ENCODE measurements around the gene SMARCA4.
"Not testable (repeated sequence)": the region's sequence is repeated elsewhere in the genome, so short reads cannot be mapped to it uniquely, and the experiment has no call there.

The SMARCA4 gene

GRCh38 chr19:11063434-11063833, 102.6 kb downstream of the SMARCA4 start:
- DNase-seq (ENCODE audit: low read depth in 2 of 2, low spot score in 1 of 2) = no peak

GRCh38 chr19:11064831-11065303, 104.0 kb downstream of the SMARCA4 start:
- no peak for DNase-seq (ENCODE audit: low read depth in 2 of 2, low spot score in 1 of 2)

GRCh38 chr19:11066326-11066725, 105.5 kb downstream of the SMARCA4 start:
- DNase-seq (ENCODE audit: low read depth in 2 of 2, low spot score in 1 of 2) = no peak

DNA sequence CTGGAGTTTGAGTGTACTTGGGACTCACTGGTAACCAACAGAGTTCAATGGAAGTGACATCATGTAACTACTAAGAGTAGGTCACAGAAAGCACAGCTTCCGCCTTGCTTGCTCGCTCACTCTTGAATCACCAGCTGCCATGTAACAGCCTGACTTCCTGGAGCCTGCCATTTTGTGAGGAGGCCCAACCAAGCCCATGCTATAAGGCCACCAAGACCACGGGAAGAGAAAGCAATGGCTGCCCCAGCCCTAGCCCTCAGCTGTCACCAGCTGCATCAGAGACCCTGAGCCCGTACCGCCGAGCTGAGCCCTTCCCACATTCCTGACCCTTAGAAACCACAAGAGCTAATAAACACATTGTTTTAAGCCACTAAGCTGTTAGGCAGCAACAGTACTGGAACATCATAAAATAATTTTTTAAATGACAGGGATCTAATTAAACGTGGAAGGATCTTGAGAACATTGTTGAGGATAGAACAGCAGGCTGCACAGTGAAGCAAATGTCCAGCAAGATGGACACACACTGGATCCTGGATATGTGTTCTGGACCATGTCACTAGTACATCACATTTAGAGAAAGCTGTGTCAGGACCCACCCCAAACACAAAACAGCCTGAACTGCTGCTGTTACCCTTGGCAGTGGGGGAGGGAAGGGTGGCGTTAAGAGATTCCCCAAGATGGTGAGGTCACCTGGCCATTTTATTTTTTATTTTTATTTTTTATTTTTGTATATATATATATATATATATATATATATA, 106.7 kb downstream of the SMARCA4 start:
- DNase-seq (ENCODE audit: low read depth in 2 of 2, low spot score in 1 of 2) = no peak

- DNase-seq (ENCODE audit: low read depth in 2 of 2, low spot score in 1 of 2) = no peak
Measured at GRCh38 chr19:11069561-11069960, 108.7 kb downstream of the SMARCA4 start.

GRCh38 chr19:11070123-11070522, 109.3 kb downstream of the SMARCA4 start:
- DNase-seq (ENCODE audit: low read depth in 2 of 2, low spot score in 1 of 2) = no peak

DNA sequence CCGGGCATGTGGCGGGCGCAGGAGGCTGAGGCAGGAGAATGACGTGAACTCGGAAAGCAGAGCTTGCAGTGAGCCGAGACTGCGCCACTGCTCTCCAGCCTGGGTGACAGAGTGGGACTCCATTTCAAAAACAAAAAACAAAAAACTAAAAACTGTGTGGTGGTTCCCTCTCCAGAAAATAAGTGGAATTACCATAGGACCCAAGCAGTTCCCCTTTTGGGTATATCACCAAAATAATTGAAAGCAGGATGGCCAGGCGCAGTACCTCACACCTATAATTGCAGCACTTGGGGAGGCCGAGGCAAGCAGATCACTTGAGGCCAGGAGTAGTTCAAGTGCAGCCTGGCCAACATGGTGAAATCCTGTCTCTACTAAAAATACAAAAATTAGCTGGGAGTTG, 112.7 kb downstream of the SMARCA4 start:
- DNase-seq (ENCODE audit: low read depth in 2 of 2, low spot score in 1 of 2) = no peak

- not testable (repeated sequence) for DNase-seq (ENCODE audit: low read depth in 2 of 2, low spot score in 1 of 2)
Measured at GRCh38 chr19:11076792-11077191, 116.0 kb downstream of the SMARCA4 start.

DNA sequence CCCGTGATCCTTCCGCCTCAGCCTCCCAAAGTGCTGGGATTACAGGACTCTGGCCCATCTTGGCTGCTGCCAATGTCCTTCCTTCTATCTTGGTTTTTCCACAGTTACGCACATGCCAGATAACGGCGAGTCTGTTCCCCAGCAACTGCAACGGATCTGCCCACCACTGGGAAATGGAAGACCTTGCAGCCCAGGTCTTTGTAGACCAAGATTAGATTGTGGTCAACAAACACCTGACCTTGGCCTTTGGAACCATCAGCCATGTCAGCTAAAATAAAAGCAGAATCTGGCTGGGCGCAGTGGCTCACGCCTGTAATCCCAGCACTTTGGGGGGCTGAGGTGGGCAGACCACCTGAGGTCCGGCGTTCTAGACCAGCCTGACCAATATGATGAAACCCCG, 118.1 kb downstream of the SMARCA4 start:
- no peak for DNase-seq (ENCODE audit: low read depth in 2 of 2, low spot score in 1 of 2)

DNA sequence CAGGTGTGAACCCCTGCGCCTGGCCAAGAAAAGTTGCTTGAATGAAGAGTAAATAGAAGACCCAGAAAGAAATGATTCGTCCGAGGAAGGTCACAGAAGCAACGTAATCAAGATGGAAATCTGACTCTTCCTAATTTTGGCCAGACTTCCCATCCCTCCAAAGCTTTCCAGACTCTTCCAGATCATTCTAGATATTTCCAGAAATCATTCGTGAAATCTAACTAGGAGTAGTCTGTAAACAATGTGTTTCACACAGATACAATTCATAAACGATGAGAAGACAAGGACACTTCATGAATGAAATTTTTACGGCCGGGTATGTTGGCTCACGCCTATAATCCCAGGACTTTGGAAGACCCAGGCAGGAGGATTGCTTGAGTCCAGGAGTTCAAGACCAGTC, 119.2 kb downstream of the SMARCA4 start:
- DNase-seq (ENCODE audit: low read depth in 2 of 2, low spot score in 1 of 2) = no peak

DNA sequence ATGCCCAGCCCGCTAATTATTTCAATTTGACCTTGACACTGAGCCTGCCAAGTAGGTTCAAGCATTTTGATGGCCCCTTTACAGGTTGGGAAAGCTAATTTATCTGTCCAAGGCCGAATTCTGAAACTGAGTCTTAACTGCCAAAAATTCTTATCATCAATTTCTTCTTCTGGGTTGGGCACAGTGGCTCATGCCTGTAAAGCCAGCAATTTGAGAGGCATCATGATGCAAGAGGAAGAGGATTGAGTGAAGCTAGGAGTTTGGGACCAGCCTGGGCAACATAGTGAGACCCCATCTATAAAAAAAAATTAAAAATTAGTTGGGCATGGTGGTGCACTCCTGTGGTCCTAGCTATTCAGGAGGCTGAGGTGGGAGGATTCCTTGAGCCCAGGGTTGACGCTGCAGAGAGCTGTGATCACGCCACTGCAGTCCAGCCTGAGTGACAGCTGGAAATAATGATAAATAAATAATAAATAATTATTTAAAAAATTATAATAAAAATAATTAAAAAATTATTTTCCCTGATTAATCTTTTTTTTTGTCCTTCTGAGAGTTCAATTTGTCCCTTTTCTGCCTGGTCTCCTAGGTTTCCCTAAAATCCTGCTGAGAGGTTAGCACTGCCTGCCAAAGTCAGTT, 127.2 kb downstream of the SMARCA4 start:
- no peak for DNase-seq (ENCODE audit: low read depth in 2 of 2, low spot score in 1 of 2)

- DNase-seq (ENCODE audit: low read depth in 2 of 2, low spot score in 1 of 2) = no peak
Measured at GRCh38 chr19:11088506-11089253, 127.8 kb downstream of the SMARCA4 start.

DNA sequence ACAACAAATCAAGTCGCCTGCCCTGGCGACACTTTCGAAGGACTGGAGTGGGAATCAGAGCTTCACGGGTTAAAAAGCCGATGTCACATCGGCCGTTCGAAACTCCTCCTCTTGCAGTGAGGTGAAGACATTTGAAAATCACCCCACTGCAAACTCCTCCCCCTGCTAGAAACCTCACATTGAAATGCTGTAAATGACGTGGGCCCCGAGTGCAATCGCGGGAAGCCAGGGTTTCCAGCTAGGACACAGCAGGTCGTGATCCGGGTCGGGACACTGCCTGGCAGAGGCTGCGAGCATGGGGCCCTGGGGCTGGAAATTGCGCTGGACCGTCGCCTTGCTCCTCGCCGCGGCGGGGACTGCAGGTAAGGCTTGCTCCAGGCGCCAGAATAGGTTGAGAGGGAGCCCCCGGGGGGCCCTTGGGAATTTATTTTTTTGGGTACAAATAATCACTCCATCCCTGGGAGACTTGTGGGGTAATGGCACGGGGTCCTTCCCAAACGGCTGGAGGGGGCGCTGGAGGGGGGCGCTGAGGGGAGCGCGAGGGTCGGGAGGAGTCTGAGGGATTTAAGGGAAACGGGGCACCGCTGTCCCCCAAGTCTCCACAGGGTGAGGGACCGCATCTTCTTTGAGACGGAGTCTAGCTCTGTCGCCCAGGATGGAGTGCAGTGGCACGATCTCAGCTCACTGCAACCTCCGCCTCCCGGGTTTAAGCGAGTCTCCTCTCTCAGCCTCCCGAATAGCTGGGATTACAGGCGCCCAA, 128.6 kb downstream of the SMARCA4 start, which contains the start of gene LDLR:
Gene LDLR (plus strand): TSS at position 210 of the 760 bp plus-strand sequence. CDS start 86 bp downstream, at position 296.
- peak in 1 of 2 donors; percentile 40 for DNase-seq (ENCODE audit: low read depth in 2 of 2, low spot score in 1 of 2)

- DNase-seq (ENCODE audit: low read depth in 2 of 2, low spot score in 1 of 2) = not testable (repeated sequence)
Measured at GRCh38 chr19:11090014-11090263, 129.1 kb downstream of the SMARCA4 start.

DNA sequence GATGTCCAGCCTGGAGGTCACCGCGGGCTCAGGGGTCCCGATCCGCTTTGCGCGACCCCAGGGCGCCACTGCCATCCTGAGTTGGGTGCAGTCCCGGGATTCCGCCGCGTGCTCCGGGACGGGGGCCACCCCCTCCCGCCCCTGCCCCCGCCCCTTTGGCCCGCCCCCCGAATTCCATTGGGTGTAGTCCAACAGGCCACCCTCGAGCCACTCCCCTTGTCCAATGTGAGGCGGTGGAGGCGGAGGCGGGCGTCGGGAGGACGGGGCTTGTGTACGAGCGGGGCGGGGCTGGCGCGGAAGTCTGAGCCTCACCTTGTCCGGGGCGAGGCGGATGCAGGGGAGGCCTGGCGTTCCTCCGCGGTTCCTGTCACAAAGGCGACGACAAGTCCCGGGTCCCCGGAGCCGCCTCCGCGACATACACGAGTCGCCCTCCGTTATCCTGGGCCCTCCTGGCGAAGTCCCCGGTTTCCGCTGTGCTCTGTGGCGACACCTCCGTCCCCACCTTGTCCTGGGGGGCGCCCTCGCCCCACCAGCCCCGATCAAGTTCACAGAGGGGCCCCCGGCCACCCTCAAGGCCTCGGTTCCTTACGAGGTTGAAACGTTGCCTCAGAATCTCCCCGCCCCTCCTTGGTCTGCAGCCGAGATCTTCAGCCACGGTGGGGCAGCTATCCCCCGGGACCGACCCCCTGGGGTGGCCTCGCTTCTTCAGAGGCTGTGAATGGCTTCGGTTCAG, 129.6 kb downstream of the SMARCA4 start:
- DNase-seq (ENCODE audit: low read depth in 2 of 2, low spot score in 1 of 2) = peak; percentile 91 to 94

DNA sequence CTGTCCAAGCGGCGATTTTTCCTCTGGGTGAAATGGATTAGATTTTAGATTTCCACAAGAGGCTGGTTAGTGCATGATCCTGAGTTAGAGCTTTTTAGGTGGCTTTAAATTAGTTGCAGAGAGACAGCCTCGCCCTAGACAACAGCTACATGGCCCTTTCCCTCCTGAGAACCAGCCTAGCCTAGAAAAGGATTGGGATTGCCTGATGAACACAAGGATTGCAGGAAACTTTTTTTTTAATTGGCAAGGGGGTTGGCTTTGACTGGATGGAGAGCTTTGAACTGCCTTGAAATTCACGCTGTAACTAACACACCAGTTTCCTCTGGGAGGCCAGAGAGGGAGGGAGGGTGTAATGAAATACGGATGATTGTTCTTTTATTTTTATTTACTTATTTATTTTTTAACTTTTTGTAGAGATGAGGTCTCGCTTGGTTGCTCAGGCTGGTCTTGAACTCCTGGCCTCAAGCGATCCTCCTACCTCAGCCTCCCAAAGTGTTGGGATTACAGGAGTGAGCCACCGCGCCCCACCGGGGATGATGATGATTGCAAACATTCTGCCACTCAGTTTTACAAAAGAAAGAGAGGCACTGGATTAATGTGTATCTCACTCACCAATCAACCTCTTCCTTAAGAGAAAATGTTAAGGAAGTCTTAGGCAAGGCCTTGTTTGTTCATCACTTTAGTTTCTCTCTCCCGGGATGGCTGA, 130.3 kb downstream of the SMARCA4 start:
- DNase-seq (ENCODE audit: low read depth in 2 of 2, low spot score in 1 of 2) = no peak

- DNase-seq (ENCODE audit: low read depth in 2 of 2, low spot score in 1 of 2) = no peak
Measured at GRCh38 chr19:11091703-11092153, 130.9 kb downstream of the SMARCA4 start.

- DNase-seq (ENCODE audit: low read depth in 2 of 2, low spot score in 1 of 2) = no peak
Measured at GRCh38 chr19:11092181-11092538, 131.3 kb downstream of the SMARCA4 start.

DNA sequence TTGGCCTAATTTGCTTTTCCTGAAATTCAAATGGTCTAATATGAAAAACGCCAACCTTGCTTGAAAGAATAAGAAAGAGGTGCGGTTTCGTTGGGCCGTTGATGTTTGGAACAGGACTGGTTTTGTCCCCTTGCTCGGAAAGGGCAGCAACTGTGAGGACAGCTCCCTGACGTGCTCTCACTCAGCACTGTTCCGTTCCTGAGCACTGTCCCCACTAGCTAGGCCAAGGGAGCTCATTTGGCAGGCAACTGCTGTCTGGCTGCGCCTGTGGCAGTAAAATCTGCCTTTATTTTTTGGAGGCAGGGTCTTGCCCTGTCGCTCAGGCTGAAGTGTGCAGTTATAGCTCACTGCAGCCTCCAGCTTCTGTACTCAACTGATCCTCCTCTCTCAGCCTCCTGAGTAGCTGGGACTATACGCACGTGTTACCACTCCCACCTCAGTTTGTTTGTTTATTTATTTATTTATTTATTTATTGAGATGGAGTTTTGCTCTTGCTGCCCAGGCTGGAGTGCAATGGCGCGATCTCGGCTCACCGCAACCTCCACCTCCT, 132.9 kb downstream of the SMARCA4 start:
- DNase-seq (ENCODE audit: low read depth in 2 of 2, low spot score in 1 of 2) = no peak

DNA sequence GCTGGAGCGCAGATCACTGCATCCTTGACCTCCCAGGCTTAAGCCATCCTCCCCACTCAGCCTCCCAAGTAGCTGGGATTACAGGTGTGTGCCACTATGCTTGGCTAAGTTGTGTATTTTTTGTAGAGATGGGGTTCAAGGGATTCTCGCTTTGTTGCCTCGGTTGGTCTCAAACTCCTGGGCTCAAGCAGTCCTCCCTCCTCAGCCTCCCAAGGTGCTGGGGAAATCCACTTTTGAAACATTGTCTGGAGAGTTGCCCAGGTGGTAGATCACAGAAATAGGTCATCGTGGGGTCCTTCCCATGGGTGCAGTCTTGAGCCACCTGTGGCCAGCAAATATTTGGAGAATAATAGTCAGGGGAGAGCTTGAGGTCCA, 133.7 kb downstream of the SMARCA4 start:
- no peak for DNase-seq (ENCODE audit: low read depth in 2 of 2, low spot score in 1 of 2)
